Motor neuron (in vitro differentiated cells): ENCODE measurements around the gene MMD2. TPM values are rescaled to one million over a fixed set of nuclear protein-coding genes. Genes with fewer than 3 reads are reported as not detected.
"Not testable (repeated sequence)": the region's sequence is repeated elsewhere in the genome, so short reads cannot be mapped to it uniquely, and the experiment has no call there.

ENCODE experiments used
- ATAC-seq, 8 experiments: fragments of 200-7000 bp; cut with Tn5 transposase; replicated peaks in 6 of 8; 2 replicates each; pipeline ENCODE4 v1.8.0; 2021; ENCODE audit warnings: mild to moderate bottlenecking in 8 of 8, moderate library complexity in 8 of 8
- H3K27ac ChIP-seq, 2 donors: fragments of 250-450 bp; sonication (Bioruptor Pico); 2 replicates each; pipeline ENCODE4 v1.9.0; 2021; ENCODE audit warnings: antibody characterized with exemption in 2 of 2, mild to moderate bottlenecking in 2 of 2, moderate library complexity in 1 of 2
- H3K4me1 ChIP-seq, 2 donors: fragments of 250-450 bp; sonication (Bioruptor Pico); replicated peaks in 1 of 2; 2 replicates each; pipeline ENCODE4 v1.6.1; 2021; ENCODE audit warnings: antibody characterized with exemption in 2 of 2, mild to moderate bottlenecking in 2 of 2, moderate library complexity in 1 of 2
- H3K4me3 ChIP-seq, 5 donors: fragments of 250-450 bp; sonication (Bioruptor Pico); 2 replicates each; pipeline ENCODE4 v1.9.0; 2021; ENCODE audit warnings: antibody characterized with exemption in 5 of 5, mild to moderate bottlenecking in 5 of 5, moderate library complexity in 4 of 5
- WGBS, 10 experiments: fragments of 450-650 bp; shearing (Covaris generic); methylation state at CpG; one replicate each; pipeline ENCODE4 v1.0.0; 2022; 5-methylcytosine and 5-hydroxymethylcytosine counted together
- in situ Hi-C, 9 experiments: fragments of 400-800 bp; cut with MboI; loops; one replicate each; pipeline ENCODE4 v1.15.0; 2021; ENCODE audit warnings: low sequenced_read_pairs in 9 of 9, low pct_unique_long_range_greater_than_20kb in 2 of 9; ENCODE audit not compliant: unreplicated experiment in 9 of 9
- total RNA-seq, 8 experiments: library from RNA; unstranded; fragments of 300-600 nt; gene quantifications; 2 replicates each; pipeline versions ENCODE4 v1.2.3 to v1.2.4, GENCODE V29; 2022

The MMD2 gene
- under 1 TPM in 5 of 8 experiments, not detected in 3; 0.05 to 0.43 (median 0.19) TPM for total RNA-seq

- H3K4me3 ChIP-seq: peak within 1 kb of the TSS; percentile 30 to 53 (median 39)
- ATAC-seq: peak in 6 of 8 experiments; percentile 59 to 79 (median 76)
Measured at GRCh38 chr7:4958477-4959301, at the start of gene MMD2. Gene MMD2, minus strand, starts transcription at chr7:4959187. Its CDS starts 170 bp downstream, at chr7:4959017.

GRCh38 chr7:5005066-5005465, 46.1 kb upstream of the MMD2 start:
- in situ Hi-C loops: no loop called here
- no peak overlapping the region for H3K4me3 ChIP-seq
- no peak overlapping the region for H3K27ac ChIP-seq
- WGBS, 10 experiments: 50 to 100% (median 73%) methylated on average over 1 of the region's 1 CpG; no CpG with 5 or more reads in 4 of the 10 experiments
- peak in 1 of 8 experiments; percentile 48 for ATAC-seq
- H3K4me1 ChIP-seq: no peaks in the 10 kb centered on the region

More at GRCh38 chr7:4958477-4959301, at the start of gene MMD2:
- in situ Hi-C loops: no loop called here
- Histone ChIP-seq H3K27ac (no peak within 1 kb of the TSS), H3K4me1 (peaks cover 7 to 9% of the 10 kb centered on the region in 2 donors)
- WGBS, 10 experiments: 0 to 22% (median 17%) methylated on average over 1 to 10 of the region's 87 CpGs; no CpG with 5 or more reads in 3 of the 10 experiments

GRCh38 chr7:5001911-5002310, 42.9 kb upstream of the MMD2 start:
- 82 to 100% (median 95%) methylated on average over 1 to 5 of the region's 5 CpGs; no CpG with 5 or more reads in 1 of the 10 experiments for WGBS, 10 experiments
- in situ Hi-C loops: no loop called here

GRCh38 chr7:5001003-5001402, 42.0 kb upstream of the MMD2 start:
- WGBS, 10 experiments: 71 to 100% (median 94%) methylated on average over 1 to 4 of the region's 4 CpGs; no CpG with 5 or more reads in 1 of the 10 experiments
- Histone ChIP-seq H3K27ac (no peak overlapping the region), H3K4me3 (no peak overlapping the region), H3K4me1 (no peaks in the 10 kb centered on the region)
- ATAC-seq: peak in 1 of 8 experiments; percentile 39
- in situ Hi-C loops: no loop called here

More at GRCh38 chr7:5001911-5002310, 42.9 kb upstream of the MMD2 start:
- peak in 1 of 8 experiments; percentile 22 for ATAC-seq
- no peak overlapping the region for H3K4me3 ChIP-seq
- no peaks in the 10 kb centered on the region for H3K4me1 ChIP-seq
- no peak overlapping the region for H3K27ac ChIP-seq

GRCh38 chr7:4999369-4999950, 40.5 kb upstream of the MMD2 start:
- no peak for ATAC-seq
- in situ Hi-C loops: no loop called here
- Histone ChIP-seq H3K4me1 (no peaks in the 10 kb centered on the region), H3K27ac (no peak overlapping the region), H3K4me3 (no peak overlapping the region)
- WGBS, 10 experiments: 71 to 100% (median 97%) methylated on average over 1 to 4 of the region's 5 CpGs; no CpG with 5 or more reads in 1 of the 10 experiments

GRCh38 chr7:4998910-4999309, 39.9 kb upstream of the MMD2 start:
- Histone ChIP-seq H3K27ac (no peak overlapping the region), H3K4me3 (no peak overlapping the region), H3K4me1 (no peaks in the 10 kb centered on the region)
- in situ Hi-C loops: no loop called here
- WGBS, 10 experiments: 72 to 100% (median 82%) methylated on average over 1 to 7 of the region's 7 CpGs; no CpG with 5 or more reads in 3 of the 10 experiments
- peak in 3 of 8 experiments; percentile 46 to 53 (median 51) for ATAC-seq

GRCh38 chr7:4998244-4998643, 39.3 kb upstream of the MMD2 start:
- H3K4me1 ChIP-seq: no peaks in the 10 kb centered on the region
- no peak for ATAC-seq
- H3K4me3 ChIP-seq: no peak overlapping the region
- WGBS, 10 experiments: 86 to 100% (median 100%) methylated on average over 1 of the region's 3 CpGs; no CpG with 5 or more reads in 6 of the 10 experiments
- no peak overlapping the region for H3K27ac ChIP-seq
- in situ Hi-C loops: no loop called here

GRCh38 chr7:4996696-4997222, 37.8 kb upstream of the MMD2 start:
- no peak overlapping the region for H3K4me3 ChIP-seq
- ATAC-seq: peak in 2 of 8 experiments; percentile 12 to 13
- H3K27ac ChIP-seq: no peak overlapping the region
- H3K4me1 ChIP-seq: no peaks in the 10 kb centered on the region
- in situ Hi-C loops: no loop called here
- 100% methylated on average over 1 to 3 of the region's 7 CpGs; no CpG with 5 or more reads in 7 of the 10 experiments for WGBS, 10 experiments

GRCh38 chr7:4995429-4995969, 36.5 kb upstream of the MMD2 start:
- WGBS, 10 experiments: 91 to 100% (median 100%) methylated on average over 1 to 5 of the region's 10 CpGs; no CpG with 5 or more reads in 4 of the 10 experiments
- H3K4me1 ChIP-seq: no peaks in the 10 kb centered on the region
- in situ Hi-C loops: no loop called here
- ATAC-seq: no peak
- H3K27ac ChIP-seq: no peak overlapping the region
- no peak overlapping the region for H3K4me3 ChIP-seq

GRCh38 chr7:4993471-4993870, 34.5 kb upstream of the MMD2 start:
- in situ Hi-C loops: no loop called here
- 94 to 100% (median 96%) methylated on average over 2 to 5 of the region's 8 CpGs; no CpG with 5 or more reads in 5 of the 10 experiments for WGBS, 10 experiments
- ATAC-seq: no peak
- H3K4me1 ChIP-seq: no peaks in the 10 kb centered on the region
- no peak overlapping the region for H3K4me3 ChIP-seq
- H3K27ac ChIP-seq: no peak overlapping the region

GRCh38 chr7:4982741-4983140, 23.8 kb upstream of the MMD2 start:
- peak in 2 of 8 experiments; percentile 53 to 76 for ATAC-seq
- H3K4me1 ChIP-seq, H3K27ac ChIP-seq, H3K4me3 ChIP-seq, in situ Hi-C loops: not testable (repeated sequence)
- WGBS, 10 experiments: no CpG with 5 or more reads among the region's 2 CpGs

- in situ Hi-C loops, H3K4me1 ChIP-seq, H3K27ac ChIP-seq, H3K4me3 ChIP-seq, ATAC-seq: not testable (repeated sequence)
- whole genome bisulfite sequencing, 10 experiments: 88 to 100% (median 98%) methylated on average over 2 to 6 of the region's 17 CpGs; no CpG with 5 or more reads in 6 of the 10 experiments
Measured at GRCh38 chr7:4981295-4981890, 22.4 kb upstream of the MMD2 start.
